ENCODE data around the gene FASTKD1.
"Not testable (repeated sequence)": the region's sequence is repeated elsewhere in the genome, so short reads cannot be mapped to it uniquely, and the experiment has no call there.

GRCh38 chr2:169516488-169516995, 57.1 kb downstream of the FASTKD1 start:
- not testable (repeated sequence) for TF ChIP-seq POLR2A (IDR thresholded peaks at IDR 0.05; ENCODE audit: low read depth); CTCF (IDR thresholded peaks at IDR 0.05)
